Natural killer cell treated with Interleukin-12 subunit alpha and Interleukin-12 subunit beta and Interleukin-15 and Interleukin-18, amount 100 ng/mL, for 72 hours (primary cell): ENCODE data around the gene OR2F1. TPM values are rescaled to one million over a fixed set of nuclear protein-coding genes. Genes with fewer than 3 reads are reported as not detected.

Experiments used
- ATAC-seq, 2 donors: fragments of 150-1000 bp; cut with Tn5 transposase in 1 of 2; sonication (Bioruptor Pico), chemical (Tn5 transposase) in 1 of 2; 2 replicates each; pipeline ENCODE4 v1.10.0; 2021
- DNase-seq: peaks from one replicate; pipeline ENCODE4 v3.0.0; 2022; ENCODE audit warnings: low spot score
- H3K27ac Mint-ChIP-seq, 2 donors: 1 replicate in 1 of 2; 2 replicates in 1 of 2; pipeline ENCODE4 v1.8.0; 2022; ENCODE audit warnings: mixed read lengths in 2 of 2, mild to moderate bottlenecking in 1 of 2, moderate library complexity in 1 of 2
- H3K27me3 Mint-ChIP-seq, 2 donors: 1 replicate in 1 of 2; 2 replicates in 1 of 2; pipeline ENCODE4 v1.8.0; 2022; ENCODE audit warnings: mixed read lengths in 2 of 2
- H3K36me3 Mint-ChIP-seq: one replicate; pipeline ENCODE4 v1.8.0; 2022; ENCODE audit warnings: mixed read lengths
- H3K4me1 Mint-ChIP-seq, 2 donors: 1 replicate in 1 of 2; 2 replicates in 1 of 2; pipeline ENCODE4 v1.8.0; 2022; ENCODE audit warnings: low read depth in 2 of 2, mixed read lengths in 2 of 2, mild to moderate bottlenecking in 1 of 2
- H3K4me3 Mint-ChIP-seq: one replicate; pipeline ENCODE4 v1.8.0; 2022; ENCODE audit warnings: mixed read lengths
- H3K9me3 Mint-ChIP-seq: 2 replicates; pipeline ENCODE4 v1.8.0; 2022; ENCODE audit warnings: mixed read lengths
- total RNA-seq, 2 donors: library from RNA; stranded (reverse); gene quantifications; one replicate each; pipeline ENCODE4 v1.2.3, GENCODE V29; 2022

Gene OR2F1
- not detected for total RNA-seq

- Mint-ChIP-seq H3K4me1 (no peaks in the 10 kb centered on the region), H3K27ac (no peak within 1 kb of the TSS), H3K4me3 (no peak within 1 kb of the TSS), H3K9me3 (no peaks in the 10 kb centered on the region), H3K27me3 (peaks cover 19 to 29% of the 10 kb centered on the region in 2 donors), H3K36me3 (no peaks in the 10 kb centered on the region)
- DNase-seq (no peak), ATAC-seq (no peak)
These were observed at the start of gene OR2F1 for GRCh38 chr7:143954544-143954943. Gene OR2F1, plus strand, starts transcription at chr7:143954844. Its CDS starts 5,127 bp downstream, at chr7:143959971.

- Mint-ChIP-seq H3K4me3 (no peak overlapping the region), H3K27ac (no peak overlapping the region), H3K9me3 (no peaks in the 10 kb centered on the region), H3K36me3 (no peaks in the 10 kb centered on the region), H3K27me3 (peaks cover 0 to 16% of the 10 kb centered on the region in 2 donors), H3K4me1 (peaks cover 9 to 17% of the 10 kb centered on the region in 2 donors)
- DNase-seq, result no peak
- ATAC-seq, result no peak
These were observed 49.1 kb upstream of the OR2F1 start for GRCh38 chr7:143905509-143905908.

GRCh38 chr7:143906151-143906550 is 48.5 kb upstream of the OR2F1 start:
- H3K9me3 Mint-ChIP-seq, result no peaks in the 10 kb centered on the region
- no peaks in the 10 kb centered on the region for H3K36me3 Mint-ChIP-seq
- no peak for DNase-seq
- ATAC-seq, result no peak
- H3K27ac Mint-ChIP-seq, result no peak overlapping the region
- peaks cover 5 to 10% of the 10 kb centered on the region in 2 donors for H3K4me1 Mint-ChIP-seq
- no peak overlapping the region for H3K4me3 Mint-ChIP-seq
- peaks cover 0 to 16% of the 10 kb centered on the region in 2 donors for H3K27me3 Mint-ChIP-seq

GRCh38 chr7:143906895-143907294 is 47.7 kb upstream of the OR2F1 start:
- no peak for DNase-seq
- Mint-ChIP-seq H3K4me3 (no peak overlapping the region), H3K36me3 (no peaks in the 10 kb centered on the region), H3K4me1 (peaks cover 3 to 5% of the 10 kb centered on the region in 2 donors), H3K27ac (no peak overlapping the region), H3K9me3 (no peaks in the 10 kb centered on the region), H3K27me3 (peaks cover 0 to 16% of the 10 kb centered on the region in 2 donors)
- no peak for ATAC-seq

GRCh38 chr7:143908120-143908519 is 46.5 kb upstream of the OR2F1 start:
- Mint-ChIP-seq H3K4me1 (no peaks in the 10 kb centered on the region), H3K9me3 (no peaks in the 10 kb centered on the region), H3K4me3 (no peak overlapping the region), H3K27ac (no peak overlapping the region), H3K36me3 (no peaks in the 10 kb centered on the region), H3K27me3 (peaks cover 7 to 16% of the 10 kb centered on the region in 2 donors)
- DNase-seq (no peak), ATAC-seq (no peak)

- no peak overlapping the region for H3K27ac Mint-ChIP-seq
- no peak overlapping the region for H3K4me3 Mint-ChIP-seq
- H3K4me1 Mint-ChIP-seq, result no peaks in the 10 kb centered on the region
- no peaks in the 10 kb centered on the region for H3K36me3 Mint-ChIP-seq
- H3K27me3 Mint-ChIP-seq, result peaks cover 21 to 22% of the 10 kb centered on the region in 2 donors
- DNase-seq (no peak), ATAC-seq (no peak)
- H3K9me3 Mint-ChIP-seq, result no peaks in the 10 kb centered on the region
These were observed 44.8 kb upstream of the OR2F1 start for GRCh38 chr7:143909863-143910262.

GRCh38 chr7:143910473-143911248 is 44.0 kb upstream of the OR2F1 start:
- Mint-ChIP-seq H3K4me1 (no peaks in the 10 kb centered on the region), H3K4me3 (no peak overlapping the region), H3K9me3 (no peaks in the 10 kb centered on the region), H3K27ac (no peak overlapping the region), H3K36me3 (no peaks in the 10 kb centered on the region), H3K27me3 (peaks cover 23 to 27% of the 10 kb centered on the region in 2 donors)
- no peak for ATAC-seq
- DNase-seq, result no peak

- Mint-ChIP-seq H3K4me1 (no peaks in the 10 kb centered on the region), H3K36me3 (no peaks in the 10 kb centered on the region), H3K9me3 (no peaks in the 10 kb centered on the region), H3K4me3 (no peak overlapping the region), H3K27me3 (peaks cover 35 to 46% of the 10 kb centered on the region in 2 donors), H3K27ac (no peak overlapping the region)
- DNase-seq (no peak), ATAC-seq (no peak)
These were observed 40.6 kb upstream of the OR2F1 start for GRCh38 chr7:143913945-143914615.

- DNase-seq, result no peak
- peaks cover 34 to 56% of the 10 kb centered on the region in 2 donors for H3K27me3 Mint-ChIP-seq
- H3K9me3 Mint-ChIP-seq, result no peaks in the 10 kb centered on the region
- ATAC-seq, result no peak
- H3K27ac Mint-ChIP-seq, result no peak overlapping the region
- no peak overlapping the region for H3K4me3 Mint-ChIP-seq
- no peaks in the 10 kb centered on the region for H3K4me1 Mint-ChIP-seq
- H3K36me3 Mint-ChIP-seq, result no peaks in the 10 kb centered on the region
These were observed 39.5 kb upstream of the OR2F1 start for GRCh38 chr7:143914938-143915652.

- Mint-ChIP-seq H3K4me3 (no peak overlapping the region), H3K4me1 (no peaks in the 10 kb centered on the region), H3K9me3 (no peaks in the 10 kb centered on the region), H3K27ac (no peak overlapping the region), H3K27me3 (peaks cover 21 to 45% of the 10 kb centered on the region in 2 donors), H3K36me3 (no peaks in the 10 kb centered on the region)
- ATAC-seq, result no peak
- DNase-seq, result no peak
These were observed 29.8 kb upstream of the OR2F1 start for GRCh38 chr7:143924851-143925250.

GRCh38 chr7:143929224-143929920 is 25.3 kb upstream of the OR2F1 start:
- H3K27me3 Mint-ChIP-seq, result peaks cover 13 to 42% of the 10 kb centered on the region in 2 donors
- no peaks in the 10 kb centered on the region for H3K4me1 Mint-ChIP-seq
- DNase-seq, result no peak
- no peak overlapping the region for H3K4me3 Mint-ChIP-seq
- H3K36me3 Mint-ChIP-seq, result peaks cover 6% of the 10 kb centered on the region
- peak; percentile 43 to 77 for ATAC-seq
- H3K27ac Mint-ChIP-seq, result no peak overlapping the region
- H3K9me3 Mint-ChIP-seq, result peaks cover 4% of the 10 kb centered on the region

- Mint-ChIP-seq H3K27ac (no peak overlapping the region), H3K27me3 (peaks cover 13 to 48% of the 10 kb centered on the region in 2 donors), H3K4me1 (no peaks in the 10 kb centered on the region), H3K36me3 (peaks cover 6% of the 10 kb centered on the region), H3K4me3 (no peak overlapping the region), H3K9me3 (peaks cover 8% of the 10 kb centered on the region)
- no peak for ATAC-seq
- no peak for DNase-seq
These were observed 22.9 kb upstream of the OR2F1 start for GRCh38 chr7:143931739-143932138.

GRCh38 chr7:143934526-143935325 is 19.9 kb upstream of the OR2F1 start, which contains the start of gene OR2F2:
Gene OR2F2, plus strand, starts transcription at chr7:143935233. Its CDS starts 0 bp downstream, at chr7:143935233.
- Mint-ChIP-seq H3K4me3 (no peak within 1 kb of the TSS), H3K4me1 (no peaks in the 10 kb centered on the region), H3K27me3 (peaks cover 14 to 41% of the 10 kb centered on the region in 2 donors), H3K27ac (no peak within 1 kb of the TSS), H3K36me3 (peaks cover 6% of the 10 kb centered on the region), H3K9me3 (peaks cover 8% of the 10 kb centered on the region)
- ATAC-seq (no peak), DNase-seq (no peak)
